GM23338 (cell line): Measurements from ENCODE around the gene VAV3. TPM values are rescaled to one million over a fixed set of nuclear protein-coding genes. Genes with fewer than 3 reads are reported as not detected.

Source experiments
- ATAC-seq: fragments of 200-7000 bp; cut with Tn5 transposase; 3 replicates; pipeline ENCODE4 v1.9.1; 2020
- DNase-seq: peaks from one replicate; pipeline ENCODE4 v3.0.0-alpha.2; 2015; ENCODE audit warnings: low spot score
- H2AFZ ChIP-seq: fragments of 200-600 bp; sonication (generic); 2 replicates; pipeline ENCODE4 v1.8.0; 2016; ENCODE audit warnings: antibody characterized with exemption, mild to moderate bottlenecking, moderate library complexity
- H3F3A ChIP-seq: fragments of 200-600 bp; sonication (generic); replicated peaks from 2 replicates; pipeline ENCODE4 v1.8.0; 2017; ENCODE audit warnings: antibody characterized with exemption, mixed run types, low read depth
- H3K27ac ChIP-seq: fragments of 200-600 bp; sonication (generic); 2 replicates; pipeline ENCODE4 v1.6.1; 2016; ENCODE audit warnings: low read depth
- H3K27me3 ChIP-seq: fragments of 200-600 bp; sonication (generic); 2 replicates; pipeline ENCODE4 v1.8.0; 2016; ENCODE audit warnings: mild to moderate bottlenecking, mixed run types, moderate library complexity; ENCODE audit not compliant: insufficient read depth
- H3K36me3 ChIP-seq: fragments of 200-600 bp; sonication (generic); 2 replicates; pipeline ENCODE4 v1.8.0; 2016; ENCODE audit warnings: mild to moderate bottlenecking; ENCODE audit not compliant: insufficient read depth
- H3K4me1 ChIP-seq: fragments of 200-600 bp; sonication (generic); 2 replicates; pipeline ENCODE4 v1.8.0; 2016; ENCODE audit warnings: mild to moderate bottlenecking, moderate library complexity; ENCODE audit not compliant: insufficient read depth
- H3K4me2 ChIP-seq: fragments of 200-600 bp; sonication (generic); 2 replicates; pipeline ENCODE4 v1.7.1; 2017; ENCODE audit warnings: mixed run types
- H3K4me3 ChIP-seq: fragments of 200-600 bp; sonication (generic); 2 replicates; pipeline ENCODE4 v1.6.1; 2016; ENCODE audit warnings: mixed run types
- H3K79me2 ChIP-seq: fragments of 200-600 bp; sonication (generic); replicated peaks from 2 replicates; pipeline ENCODE4 v1.8.0; 2017; ENCODE audit warnings: mild to moderate bottlenecking; ENCODE audit not compliant: insufficient read depth
- H3K9me2 ChIP-seq: fragments of 200-600 bp; sonication (generic); 2 replicates; pipeline ENCODE4 v1.8.0; 2017; ENCODE audit not compliant: insufficient read depth
- H4K20me1 ChIP-seq: fragments of 200-600 bp; sonication (generic); replicated peaks from 2 replicates; pipeline ENCODE4 v1.8.0; 2017; ENCODE audit warnings: mild to moderate bottlenecking; ENCODE audit not compliant: insufficient read depth
- H3K27ac Mint-ChIP-seq: 2 replicates; pipeline ENCODE4 v1.8.0; 2020; ENCODE audit warnings: inconsistent platforms, mild to moderate bottlenecking, moderate library complexity, mixed read lengths
- H3K27me3 Mint-ChIP-seq: 3 replicates; pipeline ENCODE4 v1.8.0; 2022; ENCODE audit warnings: low read depth, mild to moderate bottlenecking, moderate library complexity, mixed read lengths, inconsistent platforms; ENCODE audit not compliant: insufficient read depth, poor library complexity
- H3K36me3 Mint-ChIP-seq: 3 replicates; pipeline ENCODE4 v1.8.0; 2021; ENCODE audit warnings: low read depth, mild to moderate bottlenecking, inconsistent platforms, moderate library complexity, mixed read lengths
- H3K4me1 Mint-ChIP-seq: 3 replicates; pipeline ENCODE4 v1.8.0; 2020; ENCODE audit warnings: mild to moderate bottlenecking, inconsistent platforms, mixed read lengths
- H3K4me3 Mint-ChIP-seq: 3 replicates; pipeline ENCODE4 v1.8.0; 2021; ENCODE audit warnings: moderate library complexity, mild to moderate bottlenecking, inconsistent platforms, mixed read lengths
- H3K9me3 Mint-ChIP-seq: 3 replicates; pipeline ENCODE4 v1.8.0; 2020; ENCODE audit warnings: moderate library complexity, mild to moderate bottlenecking, inconsistent platforms, mixed read lengths
- CREB1 ChIP-seq: fragments of 250-450 bp; sonication (Bioruptor Pico); IDR thresholded peaks from 2 replicates; pipeline ENCODE4 v1.5.0; 2020; ENCODE audit warnings: low read depth, mild to moderate bottlenecking, moderate library complexity
- JUNB ChIP-seq: IDR thresholded peaks from one replicate; pipeline ENCODE4 v1.6.1; 2016; ENCODE audit warnings: antibody characterized with exemption; ENCODE audit not compliant: unreplicated experiment
- POLR2AphosphoS5 ChIP-seq: IDR thresholded peaks from 2 replicates; pipeline ENCODE4 v1.6.1; 2016; ENCODE audit warnings: antibody characterized with exemption, low read depth
- STAT1 ChIP-seq: IDR thresholded peaks from one replicate; pipeline ENCODE4 v1.6.1; 2016; ENCODE audit warnings: antibody characterized with exemption; ENCODE audit not compliant: unreplicated experiment
- ZNF331 ChIP-seq: fragments of 250-450 bp; sonication (Bioruptor Pico); IDR thresholded peaks from 2 replicates; pipeline ENCODE4 v1.5.0; 2020; ENCODE audit warnings: low read depth, mild to moderate bottlenecking, moderate library complexity
- polyA plus RNA-seq: library from polyadenylated mRNA; unstranded; fragments of >200 nt; fragmentation: Nextera tagmentation; extraction: Ambion mirVana; gene quantifications from 2 replicates; pipeline ENCODE4 v1.2.1, GENCODE V29; 2016
- total RNA-seq: library from RNA; depleted of rRNA; stranded (reverse); fragments of >200 nt; shearing (Covaris generic); gene quantifications from 2 replicates; pipeline ENCODE4 v1.2.3, GENCODE V29; 2014
- TF ChIP-seq, protein P1 (sequence below): fragments of 250-450 bp; sonication (Bioruptor Pico); IDR thresholded peaks from 2 replicates; pipeline ENCODE4 v1.5.0; 2020; ENCODE audit warnings: mild to moderate bottlenecking, moderate library complexity
- TF ChIP-seq, protein P2 (sequence below): IDR thresholded peaks from one replicate; pipeline ENCODE4 v1.6.1; 2018; ENCODE audit warnings: antibody characterized with exemption; ENCODE audit not compliant: unreplicated experiment
- TF ChIP-seq, protein P3 (sequence below), 2 experiments: fragments of 200-600 bp in 1 of 2; sonication (generic) in 1 of 2; conservative IDR thresholded peaks; 2 replicates each; pipeline versions ENCODE4 v1.5.1 to v1.6.1; 2016 to 2017; ENCODE audit warnings: antibody characterized with exemption in 2 of 2, low read depth in 2 of 2, mild to moderate bottlenecking in 2 of 2, moderate library complexity in 1 of 2

The VAV3 gene
- total and polyA plus RNA-seq, 2 experiments from 2014 or later: 3.0 to 11.3 TPM

DNA sequence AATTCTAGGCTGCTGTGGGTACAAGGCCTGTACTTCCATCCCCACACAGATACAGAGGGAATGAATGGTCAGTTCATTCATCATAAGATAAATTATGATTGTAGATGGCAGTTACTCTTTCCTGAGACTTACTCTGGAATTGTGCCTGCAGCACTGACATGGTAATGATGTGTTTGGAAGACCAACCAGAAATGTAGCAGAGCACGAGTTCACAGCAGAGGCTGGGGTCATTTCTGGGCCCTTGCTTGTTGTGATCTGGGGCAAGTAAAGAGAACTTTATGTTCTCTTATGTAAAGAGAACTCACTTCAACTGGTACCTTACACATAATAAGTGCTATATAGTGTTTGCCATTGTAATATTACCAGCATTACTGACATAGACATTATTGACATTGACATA, 412.2 kb downstream of the VAV3 start (continued):
- TF ChIP-seq, protein P1, sequence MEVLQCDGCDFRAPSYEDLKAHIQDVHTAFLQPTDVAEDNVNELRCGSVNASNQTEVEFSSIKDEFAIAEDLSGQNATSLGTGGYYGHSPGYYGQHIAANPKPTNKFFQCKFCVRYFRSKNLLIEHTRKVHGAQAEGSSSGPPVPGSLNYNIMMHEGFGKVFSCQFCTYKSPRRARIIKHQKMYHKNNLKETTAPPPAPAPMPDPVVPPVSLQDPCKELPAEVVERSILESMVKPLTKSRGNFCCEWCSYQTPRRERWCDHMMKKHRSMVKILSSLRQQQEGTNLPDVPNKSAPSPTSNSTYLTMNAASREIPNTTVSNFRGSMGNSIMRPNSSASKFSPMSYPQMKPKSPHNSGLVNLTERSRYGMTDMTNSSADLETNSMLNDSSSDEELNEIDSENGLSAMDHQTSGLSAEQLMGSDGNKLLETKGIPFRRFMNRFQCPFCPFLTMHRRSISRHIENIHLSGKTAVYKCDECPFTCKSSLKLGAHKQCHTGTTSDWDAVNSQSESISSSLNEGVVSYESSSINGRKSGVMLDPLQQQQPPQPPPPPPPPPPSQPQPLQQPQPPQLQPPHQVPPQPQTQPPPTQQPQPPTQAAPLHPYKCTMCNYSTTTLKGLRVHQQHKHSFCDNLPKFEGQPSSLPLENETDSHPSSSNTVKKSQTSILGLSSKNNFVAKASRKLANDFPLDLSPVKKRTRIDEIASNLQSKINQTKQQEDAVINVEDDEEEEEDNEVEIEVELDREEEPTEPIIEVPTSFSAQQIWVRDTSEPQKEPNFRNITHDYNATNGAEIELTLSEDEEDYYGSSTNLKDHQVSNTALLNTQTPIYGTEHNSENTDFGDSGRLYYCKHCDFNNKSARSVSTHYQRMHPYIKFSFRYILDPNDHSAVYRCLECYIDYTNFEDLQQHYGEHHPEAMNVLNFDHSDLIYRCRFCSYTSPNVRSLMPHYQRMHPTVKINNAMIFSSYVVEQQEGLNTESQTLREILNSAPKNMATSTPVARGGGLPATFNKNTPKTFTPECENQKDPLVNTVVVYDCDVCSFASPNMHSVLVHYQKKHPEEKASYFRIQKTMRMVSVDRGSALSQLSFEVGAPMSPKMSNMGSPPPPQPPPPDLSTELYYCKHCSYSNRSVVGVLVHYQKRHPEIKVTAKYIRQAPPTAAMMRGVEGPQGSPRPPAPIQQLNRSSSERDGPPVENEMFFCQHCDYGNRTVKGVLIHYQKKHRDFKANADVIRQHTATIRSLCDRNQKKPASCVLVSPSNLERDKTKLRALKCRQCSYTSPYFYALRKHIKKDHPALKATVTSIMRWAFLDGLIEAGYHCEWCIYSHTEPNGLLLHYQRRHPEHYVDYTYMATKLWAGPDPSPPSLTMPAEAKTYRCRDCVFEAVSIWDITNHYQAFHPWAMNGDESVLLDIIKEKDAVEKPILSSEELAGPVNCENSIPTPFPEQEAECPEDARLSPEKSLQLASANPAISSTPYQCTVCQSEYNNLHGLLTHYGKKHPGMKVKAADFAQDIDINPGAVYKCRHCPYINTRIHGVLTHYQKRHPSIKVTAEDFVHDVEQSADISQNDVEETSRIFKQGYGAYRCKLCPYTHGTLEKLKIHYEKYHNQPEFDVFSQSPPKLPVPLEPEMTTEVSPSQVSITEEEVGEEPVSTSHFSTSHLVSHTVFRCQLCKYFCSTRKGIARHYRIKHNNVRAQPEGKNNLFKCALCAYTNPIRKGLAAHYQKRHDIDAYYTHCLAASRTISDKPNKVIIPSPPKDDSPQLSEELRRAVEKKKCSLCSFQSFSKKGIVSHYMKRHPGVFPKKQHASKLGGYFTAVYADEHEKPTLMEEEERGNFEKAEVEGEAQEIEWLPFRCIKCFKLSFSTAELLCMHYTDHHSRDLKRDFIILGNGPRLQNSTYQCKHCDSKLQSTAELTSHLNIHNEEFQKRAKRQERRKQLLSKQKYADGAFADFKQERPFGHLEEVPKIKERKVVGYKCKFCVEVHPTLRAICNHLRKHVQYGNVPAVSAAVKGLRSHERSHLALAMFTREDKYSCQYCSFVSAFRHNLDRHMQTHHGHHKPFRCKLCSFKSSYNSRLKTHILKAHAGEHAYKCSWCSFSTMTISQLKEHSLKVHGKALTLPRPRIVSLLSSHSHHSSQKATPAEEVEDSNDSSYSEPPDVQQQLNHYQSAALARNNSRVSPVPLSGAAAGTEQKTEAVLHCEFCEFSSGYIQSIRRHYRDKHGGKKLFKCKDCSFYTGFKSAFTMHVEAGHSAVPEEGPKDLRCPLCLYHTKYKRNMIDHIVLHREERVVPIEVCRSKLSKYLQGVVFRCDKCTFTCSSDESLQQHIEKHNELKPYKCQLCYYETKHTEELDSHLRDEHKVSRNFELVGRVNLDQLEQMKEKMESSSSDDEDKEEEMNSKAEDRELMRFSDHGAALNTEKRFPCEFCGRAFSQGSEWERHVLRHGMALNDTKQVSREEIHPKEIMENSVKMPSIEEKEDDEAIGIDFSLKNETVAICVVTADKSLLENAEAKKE (CRISPR knock-in tag): no peak
- TF ChIP-seq ZNF331 (CRISPR knock-in tag) (no peak), POLR2AphosphoS5 (no peak)

DNA sequence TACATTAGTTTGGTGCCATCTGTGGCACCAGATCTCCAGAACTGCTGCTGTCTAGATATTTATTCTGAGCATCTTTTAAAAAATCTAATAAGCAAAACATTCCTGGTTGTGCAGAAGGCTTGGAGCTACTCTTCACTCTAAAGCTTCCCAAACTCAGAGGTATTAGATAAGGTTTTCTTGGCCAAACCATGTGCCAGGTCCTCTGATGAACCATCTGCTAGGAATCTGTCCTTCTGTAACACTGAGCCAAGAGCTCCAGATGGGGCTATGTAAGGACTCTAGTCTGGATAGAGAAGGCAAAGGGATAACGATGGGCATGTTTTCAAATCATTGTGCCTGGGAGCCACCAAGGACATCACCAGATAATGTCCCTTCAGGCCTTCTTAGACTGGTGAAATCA, 413.5 kb downstream of the VAV3 start:
- Histone ChIP-seq H3K79me2 (no peaks in the 10 kb centered on the region), H3K4me1 (no peaks in the 10 kb centered on the region), H2AFZ (no peak overlapping the region), H3K4me3 (no peak overlapping the region), H3K27me3 (no peaks in the 10 kb centered on the region), H3F3A (no peaks in the 10 kb centered on the region), H3K36me3 (no peaks in the 10 kb centered on the region), H3K4me2 (no peak overlapping the region), H3K9me2 (peaks cover 24% of the 10 kb centered on the region; the same call in 1 of the 2 replicates), H4K20me1 (no peaks in the 10 kb centered on the region), H3K27ac (no peak overlapping the region)
- no peak overlapping the region for H3K27ac Mint-ChIP-seq
- H3K4me3 Mint-ChIP-seq: no peak overlapping the region
- no peaks in the 10 kb centered on the region for H3K9me3 Mint-ChIP-seq
- ATAC-seq (no peak), DNase-seq (no peak)
- no peaks in the 10 kb centered on the region for H3K27me3 Mint-ChIP-seq
- no peaks in the 10 kb centered on the region for H3K4me1 Mint-ChIP-seq
- H3K36me3 Mint-ChIP-seq: no peaks in the 10 kb centered on the region
- TF ChIP-seq STAT1: no peak
- TF ChIP-seq ZNF331 (CRISPR knock-in tag): no peak
- no peak for TF ChIP-seq POLR2AphosphoS5
- no peak for TF ChIP-seq CREB1 (CRISPR knock-in tag)
- TF ChIP-seq, protein P2, sequence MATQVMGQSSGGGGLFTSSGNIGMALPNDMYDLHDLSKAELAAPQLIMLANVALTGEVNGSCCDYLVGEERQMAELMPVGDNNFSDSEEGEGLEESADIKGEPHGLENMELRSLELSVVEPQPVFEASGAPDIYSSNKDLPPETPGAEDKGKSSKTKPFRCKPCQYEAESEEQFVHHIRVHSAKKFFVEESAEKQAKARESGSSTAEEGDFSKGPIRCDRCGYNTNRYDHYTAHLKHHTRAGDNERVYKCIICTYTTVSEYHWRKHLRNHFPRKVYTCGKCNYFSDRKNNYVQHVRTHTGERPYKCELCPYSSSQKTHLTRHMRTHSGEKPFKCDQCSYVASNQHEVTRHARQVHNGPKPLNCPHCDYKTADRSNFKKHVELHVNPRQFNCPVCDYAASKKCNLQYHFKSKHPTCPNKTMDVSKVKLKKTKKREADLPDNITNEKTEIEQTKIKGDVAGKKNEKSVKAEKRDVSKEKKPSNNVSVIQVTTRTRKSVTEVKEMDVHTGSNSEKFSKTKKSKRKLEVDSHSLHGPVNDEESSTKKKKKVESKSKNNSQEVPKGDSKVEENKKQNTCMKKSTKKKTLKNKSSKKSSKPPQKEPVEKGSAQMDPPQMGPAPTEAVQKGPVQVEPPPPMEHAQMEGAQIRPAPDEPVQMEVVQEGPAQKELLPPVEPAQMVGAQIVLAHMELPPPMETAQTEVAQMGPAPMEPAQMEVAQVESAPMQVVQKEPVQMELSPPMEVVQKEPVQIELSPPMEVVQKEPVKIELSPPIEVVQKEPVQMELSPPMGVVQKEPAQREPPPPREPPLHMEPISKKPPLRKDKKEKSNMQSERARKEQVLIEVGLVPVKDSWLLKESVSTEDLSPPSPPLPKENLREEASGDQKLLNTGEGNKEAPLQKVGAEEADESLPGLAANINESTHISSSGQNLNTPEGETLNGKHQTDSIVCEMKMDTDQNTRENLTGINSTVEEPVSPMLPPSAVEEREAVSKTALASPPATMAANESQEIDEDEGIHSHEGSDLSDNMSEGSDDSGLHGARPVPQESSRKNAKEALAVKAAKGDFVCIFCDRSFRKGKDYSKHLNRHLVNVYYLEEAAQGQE: no peak
- TF ChIP-seq, protein P3, sequence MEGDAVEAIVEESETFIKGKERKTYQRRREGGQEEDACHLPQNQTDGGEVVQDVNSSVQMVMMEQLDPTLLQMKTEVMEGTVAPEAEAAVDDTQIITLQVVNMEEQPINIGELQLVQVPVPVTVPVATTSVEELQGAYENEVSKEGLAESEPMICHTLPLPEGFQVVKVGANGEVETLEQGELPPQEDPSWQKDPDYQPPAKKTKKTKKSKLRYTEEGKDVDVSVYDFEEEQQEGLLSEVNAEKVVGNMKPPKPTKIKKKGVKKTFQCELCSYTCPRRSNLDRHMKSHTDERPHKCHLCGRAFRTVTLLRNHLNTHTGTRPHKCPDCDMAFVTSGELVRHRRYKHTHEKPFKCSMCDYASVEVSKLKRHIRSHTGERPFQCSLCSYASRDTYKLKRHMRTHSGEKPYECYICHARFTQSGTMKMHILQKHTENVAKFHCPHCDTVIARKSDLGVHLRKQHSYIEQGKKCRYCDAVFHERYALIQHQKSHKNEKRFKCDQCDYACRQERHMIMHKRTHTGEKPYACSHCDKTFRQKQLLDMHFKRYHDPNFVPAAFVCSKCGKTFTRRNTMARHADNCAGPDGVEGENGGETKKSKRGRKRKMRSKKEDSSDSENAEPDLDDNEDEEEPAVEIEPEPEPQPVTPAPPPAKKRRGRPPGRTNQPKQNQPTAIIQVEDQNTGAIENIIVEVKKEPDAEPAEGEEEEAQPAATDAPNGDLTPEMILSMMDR (conservative IDR thresholded peaks at IDR 0.05; ENCODE audit: low read depth in 2 of 2): no peak
- no peak for TF ChIP-seq JUNB
